Measurements from ENCODE around the gene C3orf18. TPM values are rescaled to one million over a fixed set of nuclear protein-coding genes. Genes with fewer than 3 reads are reported as not detected.

The C3orf18 gene
- total RNA-seq, 2 experiments from 2014 or later = 3.9 to 5.2 TPM

- Mint-ChIP-seq H3K36me3 (ENCODE audit: low read depth) (no peaks in the 10 kb centered on the region), H3K4me3 (no peak overlapping the region), H3K9me3 (no peaks in the 10 kb centered on the region), H3K27ac (no peak overlapping the region), H3K4me1 (ENCODE audit: low read depth) (no peaks in the 10 kb centered on the region), H3K27me3 (peaks cover 23% of the 10 kb centered on the region)
- DNase-seq (no peak), ATAC-seq (ENCODE audit: poor library complexity) (no peak)
- Histone ChIP-seq H3K27ac (ENCODE audit: low read depth in 1 of 2, low read length in 2 of 2) (no peak overlapping the region), H3K9me3 (ENCODE audit: control insufficient read depth in 1 of 2, insufficient read depth in 1 of 2, low read length in 2 of 2) (no peaks in the 10 kb centered on the region), H3K27me3 (ENCODE audit: control insufficient read depth in 1 of 2, insufficient read depth in 2 of 2, low read length in 2 of 2) (peaks cover 8 to 13% of the 10 kb centered on the region in 2 experiments), H3K4me1 (ENCODE audit: insufficient read depth, low read length) (no peaks in the 10 kb centered on the region), H3K36me3 (ENCODE audit: insufficient read depth, low read length) (no peaks in the 10 kb centered on the region), H3K4me3 (ENCODE audit: low read length) (no peak overlapping the region)
- ChIA-PET CTCF (no interaction called here), POLR2A (no interaction called here)
- TF ChIP-seq, protein P1, sequence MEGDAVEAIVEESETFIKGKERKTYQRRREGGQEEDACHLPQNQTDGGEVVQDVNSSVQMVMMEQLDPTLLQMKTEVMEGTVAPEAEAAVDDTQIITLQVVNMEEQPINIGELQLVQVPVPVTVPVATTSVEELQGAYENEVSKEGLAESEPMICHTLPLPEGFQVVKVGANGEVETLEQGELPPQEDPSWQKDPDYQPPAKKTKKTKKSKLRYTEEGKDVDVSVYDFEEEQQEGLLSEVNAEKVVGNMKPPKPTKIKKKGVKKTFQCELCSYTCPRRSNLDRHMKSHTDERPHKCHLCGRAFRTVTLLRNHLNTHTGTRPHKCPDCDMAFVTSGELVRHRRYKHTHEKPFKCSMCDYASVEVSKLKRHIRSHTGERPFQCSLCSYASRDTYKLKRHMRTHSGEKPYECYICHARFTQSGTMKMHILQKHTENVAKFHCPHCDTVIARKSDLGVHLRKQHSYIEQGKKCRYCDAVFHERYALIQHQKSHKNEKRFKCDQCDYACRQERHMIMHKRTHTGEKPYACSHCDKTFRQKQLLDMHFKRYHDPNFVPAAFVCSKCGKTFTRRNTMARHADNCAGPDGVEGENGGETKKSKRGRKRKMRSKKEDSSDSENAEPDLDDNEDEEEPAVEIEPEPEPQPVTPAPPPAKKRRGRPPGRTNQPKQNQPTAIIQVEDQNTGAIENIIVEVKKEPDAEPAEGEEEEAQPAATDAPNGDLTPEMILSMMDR (IDR thresholded peaks at IDR 0.05) = no peak
- intact Hi-C loops (cut with DNase I, micrococcal nuclease) = no loop called here
Observed at GRCh38 chr3:50533807-50534461, 33.6 kb downstream of the C3orf18 start.

DNA sequence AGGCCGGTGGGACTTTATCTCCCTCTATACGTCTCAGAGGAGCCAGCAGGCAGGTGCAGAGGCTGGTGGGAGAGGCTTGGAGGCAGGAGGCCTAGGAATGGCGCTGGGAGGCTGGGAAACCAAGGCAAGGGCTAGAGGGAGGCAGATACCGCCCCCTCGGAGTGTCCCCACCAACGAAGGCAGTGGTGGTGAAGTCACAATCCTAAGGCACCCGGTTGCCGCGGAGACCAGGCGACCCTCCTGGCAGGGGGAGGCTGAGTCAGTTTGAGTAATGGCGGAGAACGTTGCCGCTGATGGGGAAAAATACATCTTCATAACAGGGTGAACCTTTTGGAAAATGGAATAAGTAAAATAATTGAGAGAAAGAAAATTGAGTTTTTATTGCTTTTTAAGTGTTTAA, 34.2 kb downstream of the C3orf18 start:
- no peak overlapping the region for H3K27ac Mint-ChIP-seq
- Histone ChIP-seq H3K4me1 (ENCODE audit: insufficient read depth, low read length) (no peaks in the 10 kb centered on the region), H3K27me3 (ENCODE audit: control insufficient read depth in 1 of 2, insufficient read depth in 2 of 2, low read length in 2 of 2) (peaks cover 8 to 13% of the 10 kb centered on the region in 2 experiments), H3K27ac (ENCODE audit: low read depth in 1 of 2, low read length in 2 of 2) (no peak overlapping the region), H3K9me3 (ENCODE audit: control insufficient read depth in 1 of 2, insufficient read depth in 1 of 2, low read length in 2 of 2) (no peaks in the 10 kb centered on the region), H3K4me3 (ENCODE audit: low read length) (no peak overlapping the region), H3K36me3 (ENCODE audit: insufficient read depth, low read length) (no peaks in the 10 kb centered on the region)
- no peaks in the 10 kb centered on the region for H3K9me3 Mint-ChIP-seq
- CTCF ChIA-PET = no interaction called here
- ATAC-seq (ENCODE audit: poor library complexity) = no peak
- no peaks in the 10 kb centered on the region for H3K36me3 Mint-ChIP-seq (ENCODE audit: low read depth)
- TF ChIP-seq, protein P1 (IDR thresholded peaks at IDR 0.05) = no peak
- H3K27me3 Mint-ChIP-seq = peaks cover 24% of the 10 kb centered on the region
- no peaks in the 10 kb centered on the region for H3K4me1 Mint-ChIP-seq (ENCODE audit: low read depth)
- DNase-seq = no peak
- intact Hi-C loops (cut with DNase I, micrococcal nuclease) = no loop called here
- POLR2A ChIA-PET = no interaction called here
- H3K4me3 Mint-ChIP-seq = no peak overlapping the region

- H3K9me3 ChIP-seq (ENCODE audit: control insufficient read depth in 1 of 2, insufficient read depth in 1 of 2, low read length in 2 of 2) = no peaks in the 10 kb centered on the region
- no peaks in the 10 kb centered on the region for H3K36me3 Mint-ChIP-seq (ENCODE audit: low read depth)
- H3K4me1 ChIP-seq (ENCODE audit: insufficient read depth, low read length) = no peaks in the 10 kb centered on the region
- H3K27me3 Mint-ChIP-seq = peaks cover 23% of the 10 kb centered on the region
- no peak overlapping the region for H3K27ac Mint-ChIP-seq
- intact Hi-C loops (cut with DNase I, micrococcal nuclease) = no loop called here
- H3K36me3 ChIP-seq (ENCODE audit: insufficient read depth, low read length) = no peaks in the 10 kb centered on the region
- H3K27me3 ChIP-seq (ENCODE audit: control insufficient read depth in 1 of 2, insufficient read depth in 2 of 2, low read length in 2 of 2) = peaks cover 8 to 13% of the 10 kb centered on the region in 2 experiments
- ATAC-seq (ENCODE audit: poor library complexity) (no peak), DNase-seq (no peak)
- POLR2A ChIA-PET = no interaction called here
- CTCF ChIA-PET = no interaction called here
- H3K4me3 Mint-ChIP-seq = no peak overlapping the region
- no peaks in the 10 kb centered on the region for H3K4me1 Mint-ChIP-seq (ENCODE audit: low read depth)
- H3K9me3 Mint-ChIP-seq = no peaks in the 10 kb centered on the region
- H3K27ac ChIP-seq (ENCODE audit: low read depth in 1 of 2, low read length in 2 of 2) = no peak overlapping the region
- TF ChIP-seq, protein P1 (IDR thresholded peaks at IDR 0.05) = no peak
- no peak overlapping the region for H3K4me3 ChIP-seq (ENCODE audit: low read length)
Observed at GRCh38 chr3:50532062-50532705, 35.4 kb downstream of the C3orf18 start.

Data from CD4-positive, alpha-beta T cell (primary cell).